SU-DHL-6 (cell line): ENCODE measurements around the gene PCCB.
"Not testable (repeated sequence)": the region's sequence is repeated elsewhere in the genome, so short reads cannot be mapped to it uniquely, and the experiment has no call there.

Experiments used
- H2AFZ ChIP-seq: fragments of 200-600 bp; sonication (generic); 2 replicates; pipeline ENCODE4 v1.6.1; 2014; ENCODE audit warnings: low read depth, mild to moderate bottlenecking, moderate library complexity, mixed read lengths, antibody characterized with exemption, low read length; ENCODE audit not compliant: severe bottlenecking
- H3F3A ChIP-seq: fragments of 200-600 bp; shearing (Covaris generic); 2 replicates; pipeline ENCODE4 v1.6.0; 2016; ENCODE audit warnings: antibody characterized with exemption, mild to moderate bottlenecking; ENCODE audit not compliant: insufficient read depth
- H3K27ac ChIP-seq: fragments of 200-600 bp; sonication (generic); 2 replicates; pipeline ENCODE4 v1.5.1; 2016; ENCODE audit warnings: low read depth, mild to moderate bottlenecking, low read length, moderate library complexity, mixed read lengths
- H3K27me3 ChIP-seq: fragments of 200-600 bp; sonication (generic), shearing (Covaris generic); 2 replicates; pipeline ENCODE4 v1.6.0; 2014; ENCODE audit warnings: mild to moderate bottlenecking, low read length
- H3K36me3 ChIP-seq: fragments of 200-600 bp; sonication (generic); 2 replicates; pipeline ENCODE4 v1.6.1; 2014; ENCODE audit warnings: mild to moderate bottlenecking, low read length, mixed read lengths
- H3K4me2 ChIP-seq: fragments of 300-600, 200-600 bp; shearing (Covaris generic), sonication (generic); 2 replicates; pipeline ENCODE4 v1.6.0; 2014; ENCODE audit warnings: low read length, low read depth, mild to moderate bottlenecking; ENCODE audit not compliant: poor library complexity, severe bottlenecking
- H3K4me3 ChIP-seq: fragments of 200-600 bp; sonication (generic); 2 replicates; pipeline ENCODE4 v1.5.1; 2014; ENCODE audit warnings: antibody characterized with exemption, low read length, mild to moderate bottlenecking, mixed read lengths; ENCODE audit not compliant: insufficient read depth, poor library complexity, severe bottlenecking
- H3K79me2 ChIP-seq: fragments of 200-600 bp; sonication (generic); 2 replicates; pipeline ENCODE4 v1.6.1; 2014; ENCODE audit warnings: mild to moderate bottlenecking, low read length, moderate library complexity; ENCODE audit not compliant: insufficient read depth
- H3K9ac ChIP-seq: fragments of 200-600 bp; sonication (generic); 2 replicates; pipeline ENCODE4 v1.7.0; 2014; ENCODE audit warnings: mild to moderate bottlenecking, low read length
- H3K9me2 ChIP-seq: fragments of 200-600 bp; sonication (generic); replicated peaks from 2 replicates; pipeline ENCODE4 v1.6.1; 2014; ENCODE audit warnings: low read length; ENCODE audit not compliant: insufficient read depth
- H3K9me3 ChIP-seq: fragments of 200-600 bp; sonication (generic); 2 replicates; pipeline ENCODE4 v1.6.1; 2014; ENCODE audit warnings: low read length, mixed read lengths; ENCODE audit not compliant: insufficient read depth
- H4K20me1 ChIP-seq: fragments of 200-600 bp; sonication (generic); 2 replicates; pipeline ENCODE4 v1.6.1; 2014; ENCODE audit warnings: low read depth, mild to moderate bottlenecking, antibody characterized with exemption, low read length, moderate library complexity, mixed read lengths
- EZH2phosphoT487 ChIP-seq: fragments of 200-600 bp; sonication (generic), shearing (Covaris generic); conservative IDR thresholded peaks from 2 replicates; pipeline ENCODE4 v1.6.1; 2018; ENCODE audit warnings: mild to moderate bottlenecking, antibody characterized with exemption, low read length, moderate library complexity, mixed read lengths
- TF ChIP-seq, protein P1 (sequence below): fragments of 200-600 bp; sonication (generic); IDR thresholded peaks from one replicate; pipeline ENCODE4 v1.5.1; 2017; ENCODE audit warnings: antibody characterized with exemption, mild to moderate bottlenecking, low read length, moderate library complexity; ENCODE audit not compliant: insufficient read depth, poor library complexity, severe bottlenecking

PCCB gene

GRCh38 chr3:136353461-136353860 lies 103.3 kb downstream of the PCCB start:
- Histone ChIP-seq H3K27ac (no peak overlapping the region), H3F3A (peaks cover 4% of the 10 kb centered on the region; the same call in 1 of the 2 replicates), H3K4me3 (no peak overlapping the region), H3K9ac (no peak overlapping the region), H2AFZ (no peak overlapping the region), H3K9me3 (no peaks in the 10 kb centered on the region), H3K27me3 (no peaks in the 10 kb centered on the region), H3K4me2 (no peak overlapping the region), H4K20me1 (no peaks in the 10 kb centered on the region), H3K9me2 (no peaks in the 10 kb centered on the region), H3K79me2 (no peaks in the 10 kb centered on the region), H3K36me3 (peaks cover 14% of the 10 kb centered on the region; the same call in 1 of the 2 replicates)
- TF ChIP-seq EZH2phosphoT487, result no peak
- TF ChIP-seq, protein P1, sequence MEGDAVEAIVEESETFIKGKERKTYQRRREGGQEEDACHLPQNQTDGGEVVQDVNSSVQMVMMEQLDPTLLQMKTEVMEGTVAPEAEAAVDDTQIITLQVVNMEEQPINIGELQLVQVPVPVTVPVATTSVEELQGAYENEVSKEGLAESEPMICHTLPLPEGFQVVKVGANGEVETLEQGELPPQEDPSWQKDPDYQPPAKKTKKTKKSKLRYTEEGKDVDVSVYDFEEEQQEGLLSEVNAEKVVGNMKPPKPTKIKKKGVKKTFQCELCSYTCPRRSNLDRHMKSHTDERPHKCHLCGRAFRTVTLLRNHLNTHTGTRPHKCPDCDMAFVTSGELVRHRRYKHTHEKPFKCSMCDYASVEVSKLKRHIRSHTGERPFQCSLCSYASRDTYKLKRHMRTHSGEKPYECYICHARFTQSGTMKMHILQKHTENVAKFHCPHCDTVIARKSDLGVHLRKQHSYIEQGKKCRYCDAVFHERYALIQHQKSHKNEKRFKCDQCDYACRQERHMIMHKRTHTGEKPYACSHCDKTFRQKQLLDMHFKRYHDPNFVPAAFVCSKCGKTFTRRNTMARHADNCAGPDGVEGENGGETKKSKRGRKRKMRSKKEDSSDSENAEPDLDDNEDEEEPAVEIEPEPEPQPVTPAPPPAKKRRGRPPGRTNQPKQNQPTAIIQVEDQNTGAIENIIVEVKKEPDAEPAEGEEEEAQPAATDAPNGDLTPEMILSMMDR, result no peak

DNA sequence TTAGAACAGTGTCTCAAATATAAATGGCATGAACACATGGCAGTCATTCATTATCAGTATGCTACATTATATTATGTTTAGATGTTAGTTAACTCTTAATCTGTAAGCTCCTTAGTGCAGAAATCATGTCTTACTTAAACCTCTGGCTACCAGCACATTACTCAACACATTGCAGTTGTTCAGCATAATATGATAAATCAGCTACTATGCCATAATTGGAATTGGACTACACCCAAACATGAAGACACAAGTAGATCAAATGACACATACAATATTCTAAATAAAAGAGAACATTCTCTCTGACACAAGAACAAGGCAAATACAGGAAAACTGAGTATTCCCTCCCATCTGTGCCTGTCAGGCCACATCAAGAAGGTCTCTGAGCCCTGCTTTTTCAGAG lies 116.1 kb downstream of the PCCB start:
- Histone ChIP-seq H3K4me3 (no peak overlapping the region), H3K27me3 (no peaks in the 10 kb centered on the region), H3K27ac (no peak overlapping the region), H3K79me2 (no peaks in the 10 kb centered on the region), H3K36me3 (peaks cover 8% of the 10 kb centered on the region; the same call in 1 of the 2 replicates), H3K9ac (no peak overlapping the region), H4K20me1 (no peaks in the 10 kb centered on the region), H3F3A (0 out of 2 replicates have a peak, but pooled peaks cover 4% of the 10 kb centered on the region), H3K4me2 (no peak overlapping the region), H3K9me3 (no peaks in the 10 kb centered on the region), H3K9me2 (no peaks in the 10 kb centered on the region), H2AFZ (no peak overlapping the region)
- no peak for TF ChIP-seq EZH2phosphoT487
- TF ChIP-seq, protein P1, result no peak

- H3K9ac ChIP-seq, H3K27me3 ChIP-seq, H3K36me3 ChIP-seq, H3K4me2 ChIP-seq, H3K9me2 ChIP-seq, H2AFZ ChIP-seq, H4K20me1 ChIP-seq, H3K4me3 ChIP-seq, H3F3A ChIP-seq, H3K27ac ChIP-seq, H3K79me2 ChIP-seq, H3K9me3 ChIP-seq: not testable (repeated sequence)
Measured at GRCh38 chr3:136375800-136376199, 125.7 kb downstream of the PCCB start.

- Histone ChIP-seq H3K9ac (no peak overlapping the region), H3K4me3 (no peak overlapping the region), H3K9me2 (no peaks in the 10 kb centered on the region), H3K27ac (no peak overlapping the region), H3K4me2 (no peak overlapping the region), H2AFZ (no peak overlapping the region), H3K27me3 (no peaks in the 10 kb centered on the region), H4K20me1 (no peaks in the 10 kb centered on the region), H3F3A (no peaks in the 10 kb centered on the region), H3K36me3 (peaks cover 8% of the 10 kb centered on the region), H3K9me3 (no peaks in the 10 kb centered on the region), H3K79me2 (no peaks in the 10 kb centered on the region)
- no peak for TF ChIP-seq EZH2phosphoT487
- TF ChIP-seq, protein P1, result no peak
Measured at GRCh38 chr3:136377508-136377907, 127.4 kb downstream of the PCCB start.
